ENCODE results near the gene UTP25.

The UTP25 gene

GRCh38 chr1:209869291-209870149 is 41.7 kb downstream of the UTP25 start:
- H3K27me3 Mint-ChIP-seq (ENCODE audit: low read depth): peaks cover 40% of the 10 kb centered on the region
- H3K4me3 Mint-ChIP-seq: no peak overlapping the region
- H3K4me1 Mint-ChIP-seq (ENCODE audit: low read depth): no peaks in the 10 kb centered on the region
- no peaks in the 10 kb centered on the region for H3K36me3 Mint-ChIP-seq (ENCODE audit: low read depth)
- no peaks in the 10 kb centered on the region for H3K9me3 Mint-ChIP-seq
- no peak overlapping the region for H3K27ac Mint-ChIP-seq

- H3K27ac Mint-ChIP-seq: no peak overlapping the region
- peaks cover 40% of the 10 kb centered on the region for H3K27me3 Mint-ChIP-seq (ENCODE audit: low read depth)
- no peaks in the 10 kb centered on the region for H3K36me3 Mint-ChIP-seq (ENCODE audit: low read depth)
- H3K9me3 Mint-ChIP-seq: no peaks in the 10 kb centered on the region
- H3K4me1 Mint-ChIP-seq (ENCODE audit: low read depth): no peaks in the 10 kb centered on the region
- H3K4me3 Mint-ChIP-seq: no peak overlapping the region
Observed at GRCh38 chr1:209870151-209870831, 42.5 kb downstream of the UTP25 start.

GRCh38 chr1:209871006-209871405 is 43.2 kb downstream of the UTP25 start:
- H3K27ac Mint-ChIP-seq: no peak overlapping the region
- H3K4me1 Mint-ChIP-seq (ENCODE audit: low read depth): no peaks in the 10 kb centered on the region
- H3K9me3 Mint-ChIP-seq: no peaks in the 10 kb centered on the region
- H3K36me3 Mint-ChIP-seq (ENCODE audit: low read depth): no peaks in the 10 kb centered on the region
- no peak overlapping the region for H3K4me3 Mint-ChIP-seq
- H3K27me3 Mint-ChIP-seq (ENCODE audit: low read depth): peaks cover 40% of the 10 kb centered on the region

- Mint-ChIP-seq H3K36me3 (ENCODE audit: low read depth) (no peaks in the 10 kb centered on the region), H3K9me3 (no peaks in the 10 kb centered on the region), H3K4me3 (no peak overlapping the region), H3K27me3 (ENCODE audit: low read depth) (peaks cover 40% of the 10 kb centered on the region), H3K4me1 (ENCODE audit: low read depth) (no peaks in the 10 kb centered on the region), H3K27ac (no peak overlapping the region)
Observed at GRCh38 chr1:209871430-209871829, 43.7 kb downstream of the UTP25 start.

- no peaks in the 10 kb centered on the region for H3K4me1 Mint-ChIP-seq (ENCODE audit: low read depth)
- H3K9me3 Mint-ChIP-seq: no peaks in the 10 kb centered on the region
- peaks cover 43% of the 10 kb centered on the region for H3K27me3 Mint-ChIP-seq (ENCODE audit: low read depth)
- H3K27ac Mint-ChIP-seq: no peak overlapping the region
- no peak overlapping the region for H3K4me3 Mint-ChIP-seq
- H3K36me3 Mint-ChIP-seq (ENCODE audit: low read depth): no peaks in the 10 kb centered on the region
Observed at GRCh38 chr1:209873067-209873799, 45.5 kb downstream of the UTP25 start.

- Mint-ChIP-seq H3K27ac (no peak overlapping the region), H3K9me3 (no peaks in the 10 kb centered on the region), H3K4me3 (no peak overlapping the region), H3K27me3 (ENCODE audit: low read depth) (peaks cover 36% of the 10 kb centered on the region), H3K36me3 (ENCODE audit: low read depth) (no peaks in the 10 kb centered on the region), H3K4me1 (ENCODE audit: low read depth) (no peaks in the 10 kb centered on the region)
Observed at GRCh38 chr1:209875515-209875914, 47.7 kb downstream of the UTP25 start.

- Mint-ChIP-seq H3K9me3 (no peaks in the 10 kb centered on the region), H3K4me1 (ENCODE audit: low read depth) (no peaks in the 10 kb centered on the region), H3K4me3 (no peak overlapping the region), H3K36me3 (ENCODE audit: low read depth) (no peaks in the 10 kb centered on the region), H3K27me3 (ENCODE audit: low read depth) (peaks cover 31% of the 10 kb centered on the region), H3K27ac (no peak overlapping the region)
Observed at GRCh38 chr1:209876078-209876800, 48.5 kb downstream of the UTP25 start.

- Mint-ChIP-seq H3K27me3 (ENCODE audit: low read depth) (peaks cover 30% of the 10 kb centered on the region), H3K36me3 (ENCODE audit: low read depth) (no peaks in the 10 kb centered on the region), H3K4me3 (no peak overlapping the region), H3K27ac (no peak overlapping the region), H3K4me1 (ENCODE audit: low read depth) (no peaks in the 10 kb centered on the region), H3K9me3 (no peaks in the 10 kb centered on the region)
Observed at GRCh38 chr1:209877087-209877764, 49.5 kb downstream of the UTP25 start.

GRCh38 chr1:209878964-209879363 is 51.2 kb downstream of the UTP25 start:
- no peaks in the 10 kb centered on the region for H3K9me3 Mint-ChIP-seq
- no peaks in the 10 kb centered on the region for H3K36me3 Mint-ChIP-seq (ENCODE audit: low read depth)
- no peaks in the 10 kb centered on the region for H3K4me1 Mint-ChIP-seq (ENCODE audit: low read depth)
- no peak overlapping the region for H3K27ac Mint-ChIP-seq
- H3K27me3 Mint-ChIP-seq (ENCODE audit: low read depth): peaks cover 30% of the 10 kb centered on the region
- no peak overlapping the region for H3K4me3 Mint-ChIP-seq

GRCh38 chr1:209879539-209879938 is 51.8 kb downstream of the UTP25 start:
- no peaks in the 10 kb centered on the region for H3K36me3 Mint-ChIP-seq (ENCODE audit: low read depth)
- H3K27ac Mint-ChIP-seq: no peak overlapping the region
- peaks cover 33% of the 10 kb centered on the region for H3K27me3 Mint-ChIP-seq (ENCODE audit: low read depth)

GRCh38 chr1:209880031-209880430 is 52.3 kb downstream of the UTP25 start:
- Mint-ChIP-seq H3K4me1 (ENCODE audit: low read depth) (peaks cover 2% of the 10 kb centered on the region), H3K4me3 (no peak overlapping the region), H3K27me3 (ENCODE audit: low read depth) (peaks cover 37% of the 10 kb centered on the region), H3K27ac (no peak overlapping the region), H3K36me3 (ENCODE audit: low read depth) (no peaks in the 10 kb centered on the region), H3K9me3 (no peaks in the 10 kb centered on the region)

More at GRCh38 chr1:209879539-209879938, 51.8 kb downstream of the UTP25 start:
- no peaks in the 10 kb centered on the region for H3K4me1 Mint-ChIP-seq (ENCODE audit: low read depth)
- H3K9me3 Mint-ChIP-seq: no peaks in the 10 kb centered on the region
- no peak overlapping the region for H3K4me3 Mint-ChIP-seq

- Mint-ChIP-seq H3K36me3 (ENCODE audit: low read depth) (no peaks in the 10 kb centered on the region), H3K27ac (no peak overlapping the region), H3K9me3 (no peaks in the 10 kb centered on the region), H3K27me3 (ENCODE audit: low read depth) (peaks cover 37% of the 10 kb centered on the region), H3K4me1 (ENCODE audit: low read depth) (peaks cover 2% of the 10 kb centered on the region), H3K4me3 (no peak overlapping the region)
Observed at GRCh38 chr1:209881619-209882018, 53.8 kb downstream of the UTP25 start.

GRCh38 chr1:209882286-209882685 is 54.5 kb downstream of the UTP25 start:
- Mint-ChIP-seq H3K4me1 (ENCODE audit: low read depth) (peaks cover 2% of the 10 kb centered on the region), H3K36me3 (ENCODE audit: low read depth) (no peaks in the 10 kb centered on the region)

GRCh38 chr1:209882942-209883340 is 55.2 kb downstream of the UTP25 start:
- peaks cover 31% of the 10 kb centered on the region for H3K27me3 Mint-ChIP-seq (ENCODE audit: low read depth)
- no peaks in the 10 kb centered on the region for H3K36me3 Mint-ChIP-seq (ENCODE audit: low read depth)
- H3K4me1 Mint-ChIP-seq (ENCODE audit: low read depth): peaks cover 2% of the 10 kb centered on the region
- no peak overlapping the region for H3K27ac Mint-ChIP-seq
- no peak overlapping the region for H3K4me3 Mint-ChIP-seq
- no peaks in the 10 kb centered on the region for H3K9me3 Mint-ChIP-seq

More at GRCh38 chr1:209882286-209882685, 54.5 kb downstream of the UTP25 start:
- Mint-ChIP-seq H3K27me3 (ENCODE audit: low read depth) (peaks cover 36% of the 10 kb centered on the region), H3K4me3 (no peak overlapping the region), H3K27ac (no peak overlapping the region), H3K9me3 (no peaks in the 10 kb centered on the region)

All from T-helper 1 cell treated with Interleukin-12 subunit alpha and Interleukin-12 subunit beta and Interleukin-4 antibody, amounts not matched to agents 30 μg/mL and 1 μg/mL, for 36 hours (primary cell).